Adipocyte (in vitro differentiated cells): ENCODE data around the gene USP36.
"Not testable (repeated sequence)": the region's sequence is repeated elsewhere in the genome, so short reads cannot be mapped to it uniquely, and the experiment has no call there.

Experiments used
- DNase-seq: peaks from one replicate; pipeline ENCODE4 v3.0.0-alpha.2; 2015; ENCODE audit warnings: low read depth
- H3K27me3 ChIP-seq: replicated peaks from 2 replicates; pipeline ENCODE4 v1.7.0; 2013; ENCODE audit warnings: mild to moderate bottlenecking, low read length, moderate library complexity; ENCODE audit not compliant: control insufficient read depth, insufficient read depth
- H3K36me3 ChIP-seq: 2 replicates; pipeline ENCODE4 v1.7.0; 2013; ENCODE audit warnings: low read length, mild to moderate bottlenecking, moderate library complexity; ENCODE audit not compliant: control insufficient read depth, insufficient read depth, severe bottlenecking
- H3K4me1 ChIP-seq: 2 replicates; pipeline ENCODE4 v1.7.0; 2013; ENCODE audit warnings: mild to moderate bottlenecking, low read length, moderate library complexity; ENCODE audit not compliant: control insufficient read depth, insufficient read depth
- H3K4me3 ChIP-seq: 2 replicates; pipeline ENCODE4 v1.7.0; 2013; ENCODE audit warnings: mild to moderate bottlenecking, low read length, moderate library complexity
- H3K9ac ChIP-seq: 2 replicates; pipeline ENCODE4 v1.7.0; 2013; ENCODE audit warnings: mild to moderate bottlenecking, low read length, moderate library complexity
- H3K9me3 ChIP-seq: 2 replicates; pipeline ENCODE4 v1.7.0; 2013; ENCODE audit warnings: mild to moderate bottlenecking, low read length, moderate library complexity; ENCODE audit not compliant: control insufficient read depth

The USP36 gene

GRCh38 chr17:78868391-78868790 is 27.8 kb upstream of the USP36 start:
- Histone ChIP-seq H3K36me3 (peaks cover 69% of the 10 kb centered on the region), H3K4me1 (peaks cover 20% of the 10 kb centered on the region)
- peak; percentile 84 for DNase-seq

GRCh38 chr17:78867046-78867445 is 26.4 kb upstream of the USP36 start:
- not testable (repeated sequence) for H3K27me3 ChIP-seq, DNase-seq
- H3K4me1 ChIP-seq, result peaks cover 30% of the 10 kb centered on the region

More at GRCh38 chr17:78868391-78868790, 27.8 kb upstream of the USP36 start:
- Histone ChIP-seq H3K9me3 (no peaks in the 10 kb centered on the region), H3K4me3 (no peak overlapping the region), H3K27me3 (no peaks in the 10 kb centered on the region), H3K9ac (peak overlapping the region; percentile 51)

GRCh38 chr17:78865682-78866390 is 25.2 kb upstream of the USP36 start:
- H3K27me3 ChIP-seq, result no peaks in the 10 kb centered on the region

More at GRCh38 chr17:78867046-78867445, 26.4 kb upstream of the USP36 start:
- H3K9me3 ChIP-seq, H3K4me3 ChIP-seq, H3K9ac ChIP-seq: not testable (repeated sequence)
- peaks cover 60% of the 10 kb centered on the region for H3K36me3 ChIP-seq

GRCh38 chr17:78864117-78864516 is 23.5 kb upstream of the USP36 start:
- Histone ChIP-seq H3K27me3 (no peaks in the 10 kb centered on the region), H3K4me1 (peaks cover 38% of the 10 kb centered on the region), H3K36me3 (peaks cover 42% of the 10 kb centered on the region), H3K9ac (no peak overlapping the region), H3K4me3 (no peak overlapping the region), H3K9me3 (no peaks in the 10 kb centered on the region)
- no peak for DNase-seq

More at GRCh38 chr17:78865682-78866390, 25.2 kb upstream of the USP36 start:
- peak; percentile 90 for DNase-seq
- H3K4me1 ChIP-seq, result peaks cover 38% of the 10 kb centered on the region
- peak overlapping the region; percentile 58 for H3K9ac ChIP-seq
- no peaks in the 10 kb centered on the region for H3K9me3 ChIP-seq
- H3K4me3 ChIP-seq, result no peak overlapping the region
- peaks cover 50% of the 10 kb centered on the region for H3K36me3 ChIP-seq

- DNase-seq, result peak; percentile 94
- Histone ChIP-seq H3K27me3 (no peaks in the 10 kb centered on the region), H3K36me3 (peaks cover 33% of the 10 kb centered on the region), H3K9ac (peak overlapping the region; percentile 72), H3K4me1 (peaks cover 27% of the 10 kb centered on the region), H3K4me3 (peak overlapping the region; percentile 51), H3K9me3 (no peaks in the 10 kb centered on the region)
Observed at GRCh38 chr17:78862073-78863023, 21.7 kb upstream of the USP36 start.

- Histone ChIP-seq H3K4me1 (peaks cover 22% of the 10 kb centered on the region), H3K36me3 (peaks cover 43% of the 10 kb centered on the region), H3K4me3 (no peak overlapping the region), H3K27me3 (no peaks in the 10 kb centered on the region), H3K9me3 (no peaks in the 10 kb centered on the region), H3K9ac (peak overlapping the region; percentile 72)
- no peak for DNase-seq
Observed at GRCh38 chr17:78861229-78861628, 20.6 kb upstream of the USP36 start.

- peaks cover 18% of the 10 kb centered on the region for H3K4me1 ChIP-seq
- no peak overlapping the region for H3K9ac ChIP-seq
- no peak overlapping the region for H3K4me3 ChIP-seq
- H3K27me3 ChIP-seq, result no peaks in the 10 kb centered on the region
- peaks cover 55% of the 10 kb centered on the region for H3K36me3 ChIP-seq
- no peaks in the 10 kb centered on the region for H3K9me3 ChIP-seq
- DNase-seq, result no peak
Observed at GRCh38 chr17:78859051-78859450, 18.4 kb upstream of the USP36 start.

GRCh38 chr17:78857266-78857665 is 16.7 kb upstream of the USP36 start:
- Histone ChIP-seq H3K4me3 (no peak overlapping the region), H3K9me3 (no peaks in the 10 kb centered on the region), H3K36me3 (peaks cover 59% of the 10 kb centered on the region), H3K9ac (no peak overlapping the region), H3K4me1 (peaks cover 10% of the 10 kb centered on the region), H3K27me3 (no peaks in the 10 kb centered on the region)
- no peak for DNase-seq

- Histone ChIP-seq H3K9me3 (no peaks in the 10 kb centered on the region), H3K27me3 (no peaks in the 10 kb centered on the region), H3K36me3 (peaks cover 59% of the 10 kb centered on the region), H3K4me3 (no peak overlapping the region), H3K9ac (no peak overlapping the region), H3K4me1 (no peaks in the 10 kb centered on the region)
- DNase-seq, result no peak
Observed at GRCh38 chr17:78855561-78856165, 15.0 kb upstream of the USP36 start.

- no peak for DNase-seq
- no peak overlapping the region for H3K9ac ChIP-seq
- H3K27me3 ChIP-seq, result no peaks in the 10 kb centered on the region
- H3K9me3 ChIP-seq, result no peaks in the 10 kb centered on the region
- H3K36me3 ChIP-seq, result peaks cover 52% of the 10 kb centered on the region
- H3K4me3 ChIP-seq, result no peak overlapping the region
- no peaks in the 10 kb centered on the region for H3K4me1 ChIP-seq
Observed at GRCh38 chr17:78854508-78854907, 13.9 kb upstream of the USP36 start.

- Histone ChIP-seq H3K27me3 (no peaks in the 10 kb centered on the region), H3K4me3 (no peak overlapping the region), H3K36me3 (peaks cover 50% of the 10 kb centered on the region), H3K9ac (no peak overlapping the region), H3K4me1 (no peaks in the 10 kb centered on the region), H3K9me3 (no peaks in the 10 kb centered on the region)
- DNase-seq, result no peak
Observed at GRCh38 chr17:78853926-78854394, 13.3 kb upstream of the USP36 start.
